ENCODE data around the gene UTP20. TPM values are rescaled to one million over a fixed set of nuclear protein-coding genes. Genes with fewer than 3 reads are reported as not detected.

The UTP20 gene
- total RNA-seq, 4 donors from 2014 or later: 11.2 to 18.8 (median 12.4) TPM

- Histone ChIP-seq H3K4me1 (no peaks in the 10 kb centered on the region), H3K36me3 (no peaks in the 10 kb centered on the region), H3K9me3 (peaks cover 5% of the 10 kb centered on the region), H3K27me3 (no peaks in the 10 kb centered on the region), H3K4me3 (no peak overlapping the region), H3K27ac (no peak overlapping the region)
- DNase-seq (ENCODE audit: low spot score in 2 of 2): no peak
- WGBS: 60% methylated on average over 6 of the region's 6 CpGs
- TF ChIP-seq POLR2A (IDR thresholded peaks at IDR 0.05): no peak
- no peak for TF ChIP-seq EP300 (IDR thresholded peaks at IDR 0.05)
- TF ChIP-seq CTCF (IDR thresholded peaks at IDR 0.05): no peak
- TF ChIP-seq POLR2AphosphoS5 (IDR thresholded peaks at IDR 0.05): no peak
Observed at GRCh38 chr12:101238800-101239329, 41.0 kb upstream of the UTP20 start.

- no peak overlapping the region for H3K27ac ChIP-seq
- H3K27me3 ChIP-seq: no peaks in the 10 kb centered on the region
- no peak for DNase-seq (ENCODE audit: low spot score in 2 of 2)
- H3K4me1 ChIP-seq: no peaks in the 10 kb centered on the region
- H3K36me3 ChIP-seq: no peaks in the 10 kb centered on the region
- 90% methylated on average over 2 of the region's 2 CpGs for WGBS
- no peak for TF ChIP-seq POLR2AphosphoS5 (IDR thresholded peaks at IDR 0.05)
- TF ChIP-seq EP300 (IDR thresholded peaks at IDR 0.05): no peak
- TF ChIP-seq POLR2A (IDR thresholded peaks at IDR 0.05): no peak
- TF ChIP-seq CTCF (IDR thresholded peaks at IDR 0.05): no peak
- peaks cover 5% of the 10 kb centered on the region for H3K9me3 ChIP-seq
- no peak overlapping the region for H3K4me3 ChIP-seq
Observed at GRCh38 chr12:101243074-101243473, 36.8 kb upstream of the UTP20 start.

- no peaks in the 10 kb centered on the region for H3K27me3 ChIP-seq
- peaks cover 5% of the 10 kb centered on the region for H3K9me3 ChIP-seq
- TF ChIP-seq POLR2AphosphoS5 (IDR thresholded peaks at IDR 0.05) (no peak), CTCF (IDR thresholded peaks at IDR 0.05) (no peak), EP300 (IDR thresholded peaks at IDR 0.05) (no peak), POLR2A (IDR thresholded peaks at IDR 0.05) (no peak)
- no peaks in the 10 kb centered on the region for H3K4me1 ChIP-seq
- no peak overlapping the region for H3K27ac ChIP-seq
- H3K4me3 ChIP-seq: no peak overlapping the region
- no peaks in the 10 kb centered on the region for H3K36me3 ChIP-seq
- DNase-seq (ENCODE audit: low spot score in 2 of 2): no peak
- WGBS: 91% methylated on average over 2 of the region's 2 CpGs
Observed at GRCh38 chr12:101243616-101244015, 36.3 kb upstream of the UTP20 start.

GRCh38 chr12:101256266-101256665, 23.6 kb upstream of the UTP20 start:
- Histone ChIP-seq H3K27ac (no peak overlapping the region), H3K4me1 (peaks cover 2% of the 10 kb centered on the region), H3K4me3 (no peak overlapping the region), H3K36me3 (no peaks in the 10 kb centered on the region), H3K27me3 (no peaks in the 10 kb centered on the region), H3K9me3 (no peaks in the 10 kb centered on the region)
- 59% methylated on average over 4 of the region's 4 CpGs for WGBS
- no peak for DNase-seq (ENCODE audit: low spot score in 2 of 2)
- TF ChIP-seq POLR2AphosphoS5 (IDR thresholded peaks at IDR 0.05) (no peak), CTCF (IDR thresholded peaks at IDR 0.05) (no peak), POLR2A (IDR thresholded peaks at IDR 0.05) (no peak)

GRCh38 chr12:101257357-101257756, 22.5 kb upstream of the UTP20 start:
- Histone ChIP-seq H3K4me3 (no peak overlapping the region), H3K27ac (no peak overlapping the region), H3K36me3 (no peaks in the 10 kb centered on the region), H3K9me3 (no peaks in the 10 kb centered on the region), H3K27me3 (no peaks in the 10 kb centered on the region), H3K4me1 (peaks cover 2% of the 10 kb centered on the region)
- no peak for DNase-seq (ENCODE audit: low spot score in 2 of 2)
- 90% methylated on average over 4 of the region's 4 CpGs for WGBS
- no peak for TF ChIP-seq POLR2AphosphoS5 (IDR thresholded peaks at IDR 0.05)

GRCh38 chr12:101267111-101267510, 12.8 kb upstream of the UTP20 start:
- Histone ChIP-seq H3K27me3 (no peaks in the 10 kb centered on the region), H3K27ac (no peak overlapping the region)
- TF ChIP-seq EP300 (IDR thresholded peaks at IDR 0.05) (no peak), POLR2AphosphoS5 (IDR thresholded peaks at IDR 0.05) (no peak), CTCF (IDR thresholded peaks at IDR 0.05) (no peak), POLR2A (IDR thresholded peaks at IDR 0.05) (no peak)

More at GRCh38 chr12:101267111-101267510, 12.8 kb upstream of the UTP20 start:
- no peak for DNase-seq (ENCODE audit: low spot score in 2 of 2)
- Histone ChIP-seq H3K36me3 (no peaks in the 10 kb centered on the region), H3K9me3 (peaks cover 3% of the 10 kb centered on the region), H3K4me3 (no peak overlapping the region), H3K4me1 (no peaks in the 10 kb centered on the region)
